ENCODE results near the gene POLRMT. TPM values are rescaled to one million over a fixed set of nuclear protein-coding genes. Genes with fewer than 3 reads are reported as not detected.

The POLRMT gene
- total and polyA plus RNA-seq, 4 donors = 16.1 to 76.7 (median 38.4) TPM

DNA sequence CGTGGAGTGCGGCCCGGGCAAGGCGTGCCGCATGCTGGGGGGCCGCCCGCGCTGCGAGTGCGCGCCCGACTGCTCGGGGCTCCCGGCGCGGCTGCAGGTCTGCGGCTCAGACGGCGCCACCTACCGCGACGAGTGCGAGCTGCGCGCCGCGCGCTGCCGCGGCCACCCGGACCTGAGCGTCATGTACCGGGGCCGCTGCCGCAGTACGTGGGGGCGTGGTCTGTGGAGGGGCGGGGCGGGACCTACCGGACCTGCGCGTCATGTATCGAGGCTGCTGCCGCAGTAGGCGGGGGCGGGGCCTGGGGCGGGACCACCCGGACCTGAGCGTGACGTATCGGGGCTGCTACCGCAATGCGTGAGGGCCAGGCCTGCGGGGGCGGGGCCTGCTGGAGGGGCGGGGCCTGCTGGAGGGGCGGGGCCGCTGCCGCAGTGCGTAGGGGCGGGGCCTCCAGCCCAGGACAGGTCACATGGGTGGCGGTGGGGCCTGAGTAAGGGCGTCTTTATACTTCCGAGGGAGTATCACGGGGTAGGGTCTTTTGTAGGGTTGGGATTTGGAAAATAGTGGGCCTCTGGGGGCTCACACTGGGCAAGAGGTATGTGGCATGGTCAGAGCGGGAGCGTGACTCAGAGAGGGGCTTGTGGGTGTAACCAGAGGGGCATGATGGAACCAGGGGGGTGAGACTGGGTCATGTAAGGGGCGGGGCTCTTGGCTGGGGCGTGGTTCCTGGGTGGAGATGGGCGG lies 47.1 kb upstream of the POLRMT start:
- Histone ChIP-seq H3K36me3 (ENCODE audit: control insufficient read depth in 4 of 4, insufficient read depth in 4 of 4, low read length in 4 of 4) (peaks cover 0 to 2% (median 0%) of the 10 kb centered on the region in 4 donors), H3K4me1 (ENCODE audit: control insufficient read depth in 5 of 5, insufficient read depth in 5 of 5, low read length in 5 of 5) (peaks cover 0 to 24% (median 11%) of the 10 kb centered on the region in 5 donors), H3K4me3 (peak overlapping the region; percentile 66), H3K9ac (ENCODE audit: insufficient read depth in 1 of 2, low read length in 2 of 2) (no peak overlapping the region), H3K27me3 (ENCODE audit: control insufficient read depth in 3 of 3, insufficient read depth in 3 of 3, low read length in 2 of 3) (peaks cover 0 to 8% (median 3%) of the 10 kb centered on the region in 3 donors), H3K9me3 (ENCODE audit: control insufficient read depth in 4 of 4, insufficient read depth in 3 of 4, low read length in 3 of 4) (no peaks in the 10 kb centered on the region), H3K27ac (ENCODE audit: low read depth in 1 of 2, low read length in 1 of 2) (peak overlapping the region; percentile 92 to 98)
- ATAC-seq (ENCODE audit: insufficient read depth, low FRiP score) (peak; percentile 88), DNase-seq (peak; percentile 98 to 100 (median 98))
- peak; percentile 57 for TF ChIP-seq CTCF (IDR thresholded peaks at IDR 0.05; ENCODE audit: control extremely low read depth, extremely low read depth)
- WGBS, 2 donors = 0 to 1% methylated on average over 52 to 70 of the region's 70 CpGs

- Histone ChIP-seq H3K9ac (ENCODE audit: insufficient read depth in 1 of 2, low read length in 2 of 2) (no peak overlapping the region), H3K27ac (ENCODE audit: low read depth in 1 of 2, low read length in 1 of 2) (peak overlapping the region; percentile 92 to 98), H3K36me3 (ENCODE audit: control insufficient read depth in 4 of 4, insufficient read depth in 4 of 4, low read length in 4 of 4) (peaks cover 0 to 2% (median 0%) of the 10 kb centered on the region in 4 donors), H3K4me3 (peak overlapping the region; percentile 66), H3K9me3 (ENCODE audit: control insufficient read depth in 4 of 4, insufficient read depth in 3 of 4, low read length in 3 of 4) (no peaks in the 10 kb centered on the region), H3K4me1 (ENCODE audit: control insufficient read depth in 5 of 5, insufficient read depth in 5 of 5, low read length in 5 of 5) (peaks cover 0 to 27% (median 12%) of the 10 kb centered on the region in 5 donors), H3K27me3 (ENCODE audit: control insufficient read depth in 3 of 3, insufficient read depth in 3 of 3, low read length in 2 of 3) (peaks cover 0 to 10% (median 3%) of the 10 kb centered on the region in 3 donors)
- TF ChIP-seq CTCF (IDR thresholded peaks at IDR 0.05; ENCODE audit: control extremely low read depth, extremely low read depth) = no peak
- ATAC-seq (ENCODE audit: insufficient read depth, low FRiP score) (no peak), DNase-seq (peak; percentile 83 to 88 (median 85))
- 5% methylated on average over 61 to 69 of the region's 69 CpGs for WGBS, 2 donors
These were observed 46.3 kb upstream of the POLRMT start for GRCh38 chr19:679418-680286.

- DNase-seq = no peak
- peaks cover 0 to 27% (median 12%) of the 10 kb centered on the region in 5 donors for H3K4me1 ChIP-seq (ENCODE audit: control insufficient read depth in 5 of 5, insufficient read depth in 5 of 5, low read length in 5 of 5)
- no peak for TF ChIP-seq CTCF (IDR thresholded peaks at IDR 0.05; ENCODE audit: control extremely low read depth, extremely low read depth)
These were observed 45.6 kb upstream of the POLRMT start for GRCh38 chr19:678791-679388.

More at GRCh38 chr19:678791-679388, 45.6 kb upstream of the POLRMT start:
- 94% methylated on average over 16 of the region's 16 CpGs for WGBS, 2 donors
- H3K27ac ChIP-seq (ENCODE audit: low read depth in 1 of 2, low read length in 1 of 2) = peak overlapping the region; percentile 38 to 63
- peaks cover 0 to 2% (median 0%) of the 10 kb centered on the region in 4 donors for H3K36me3 ChIP-seq (ENCODE audit: control insufficient read depth in 4 of 4, insufficient read depth in 4 of 4, low read length in 4 of 4)
- H3K27me3 ChIP-seq (ENCODE audit: control insufficient read depth in 3 of 3, insufficient read depth in 3 of 3, low read length in 2 of 3) = peaks cover 0 to 10% (median 3%) of the 10 kb centered on the region in 3 donors
- no peaks in the 10 kb centered on the region for H3K9me3 ChIP-seq (ENCODE audit: control insufficient read depth in 4 of 4, insufficient read depth in 3 of 4, low read length in 3 of 4)
- no peak for ATAC-seq (ENCODE audit: insufficient read depth, low FRiP score)
- H3K4me3 ChIP-seq = no peak overlapping the region
- H3K9ac ChIP-seq (ENCODE audit: insufficient read depth in 1 of 2, low read length in 2 of 2) = no peak overlapping the region
